ENCODE results near the gene PTPRM.

DNA sequence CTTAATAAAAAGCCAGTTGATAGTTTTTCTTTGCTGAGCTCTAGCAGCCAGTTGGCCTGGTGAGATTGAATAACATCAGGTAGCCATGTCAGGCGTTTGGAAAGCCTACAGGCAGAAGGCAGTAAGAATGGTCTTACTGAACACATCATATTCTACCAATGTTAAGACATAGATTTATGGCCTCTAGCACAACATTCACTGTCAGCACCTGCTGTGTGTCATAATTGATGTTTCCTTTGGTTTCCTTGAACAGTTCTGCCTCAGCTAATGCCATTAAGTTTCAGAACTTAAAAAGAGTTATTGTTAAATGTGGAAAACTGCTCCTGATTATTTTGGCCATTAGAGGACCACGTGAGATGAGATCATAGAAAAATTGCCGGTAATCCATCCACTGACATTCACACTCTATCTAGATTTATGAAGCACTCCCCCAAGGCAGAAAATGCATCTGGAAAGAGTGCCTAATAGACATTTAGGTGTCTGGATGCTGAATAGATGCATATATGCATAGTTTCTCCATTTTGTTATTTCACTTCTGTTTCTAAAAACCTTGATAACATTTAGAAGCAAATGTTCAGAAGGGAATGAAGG lies 434.7 kb downstream of the PTPRM start:
- TF ChIP-seq, protein P1, sequence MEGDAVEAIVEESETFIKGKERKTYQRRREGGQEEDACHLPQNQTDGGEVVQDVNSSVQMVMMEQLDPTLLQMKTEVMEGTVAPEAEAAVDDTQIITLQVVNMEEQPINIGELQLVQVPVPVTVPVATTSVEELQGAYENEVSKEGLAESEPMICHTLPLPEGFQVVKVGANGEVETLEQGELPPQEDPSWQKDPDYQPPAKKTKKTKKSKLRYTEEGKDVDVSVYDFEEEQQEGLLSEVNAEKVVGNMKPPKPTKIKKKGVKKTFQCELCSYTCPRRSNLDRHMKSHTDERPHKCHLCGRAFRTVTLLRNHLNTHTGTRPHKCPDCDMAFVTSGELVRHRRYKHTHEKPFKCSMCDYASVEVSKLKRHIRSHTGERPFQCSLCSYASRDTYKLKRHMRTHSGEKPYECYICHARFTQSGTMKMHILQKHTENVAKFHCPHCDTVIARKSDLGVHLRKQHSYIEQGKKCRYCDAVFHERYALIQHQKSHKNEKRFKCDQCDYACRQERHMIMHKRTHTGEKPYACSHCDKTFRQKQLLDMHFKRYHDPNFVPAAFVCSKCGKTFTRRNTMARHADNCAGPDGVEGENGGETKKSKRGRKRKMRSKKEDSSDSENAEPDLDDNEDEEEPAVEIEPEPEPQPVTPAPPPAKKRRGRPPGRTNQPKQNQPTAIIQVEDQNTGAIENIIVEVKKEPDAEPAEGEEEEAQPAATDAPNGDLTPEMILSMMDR (IDR thresholded peaks at IDR 0.05), result no peak
- TF ChIP-seq TAF1 (IDR thresholded peaks at IDR 0.05; ENCODE audit: borderline replicate concordance, low read depth, low read length), result no peak
- no peak for TF ChIP-seq GABPA (IDR thresholded peaks at IDR 0.05; ENCODE audit: low read depth)
- no peak for TF ChIP-seq POLR2AphosphoS5 (IDR thresholded peaks at IDR 0.05; ENCODE audit: low read depth, low read length)
- TF ChIP-seq EZH2phosphoT487 (IDR thresholded peaks at IDR 0.05; ENCODE audit: borderline replicate concordance, low read depth), result no peak
- TF ChIP-seq, protein P2, sequence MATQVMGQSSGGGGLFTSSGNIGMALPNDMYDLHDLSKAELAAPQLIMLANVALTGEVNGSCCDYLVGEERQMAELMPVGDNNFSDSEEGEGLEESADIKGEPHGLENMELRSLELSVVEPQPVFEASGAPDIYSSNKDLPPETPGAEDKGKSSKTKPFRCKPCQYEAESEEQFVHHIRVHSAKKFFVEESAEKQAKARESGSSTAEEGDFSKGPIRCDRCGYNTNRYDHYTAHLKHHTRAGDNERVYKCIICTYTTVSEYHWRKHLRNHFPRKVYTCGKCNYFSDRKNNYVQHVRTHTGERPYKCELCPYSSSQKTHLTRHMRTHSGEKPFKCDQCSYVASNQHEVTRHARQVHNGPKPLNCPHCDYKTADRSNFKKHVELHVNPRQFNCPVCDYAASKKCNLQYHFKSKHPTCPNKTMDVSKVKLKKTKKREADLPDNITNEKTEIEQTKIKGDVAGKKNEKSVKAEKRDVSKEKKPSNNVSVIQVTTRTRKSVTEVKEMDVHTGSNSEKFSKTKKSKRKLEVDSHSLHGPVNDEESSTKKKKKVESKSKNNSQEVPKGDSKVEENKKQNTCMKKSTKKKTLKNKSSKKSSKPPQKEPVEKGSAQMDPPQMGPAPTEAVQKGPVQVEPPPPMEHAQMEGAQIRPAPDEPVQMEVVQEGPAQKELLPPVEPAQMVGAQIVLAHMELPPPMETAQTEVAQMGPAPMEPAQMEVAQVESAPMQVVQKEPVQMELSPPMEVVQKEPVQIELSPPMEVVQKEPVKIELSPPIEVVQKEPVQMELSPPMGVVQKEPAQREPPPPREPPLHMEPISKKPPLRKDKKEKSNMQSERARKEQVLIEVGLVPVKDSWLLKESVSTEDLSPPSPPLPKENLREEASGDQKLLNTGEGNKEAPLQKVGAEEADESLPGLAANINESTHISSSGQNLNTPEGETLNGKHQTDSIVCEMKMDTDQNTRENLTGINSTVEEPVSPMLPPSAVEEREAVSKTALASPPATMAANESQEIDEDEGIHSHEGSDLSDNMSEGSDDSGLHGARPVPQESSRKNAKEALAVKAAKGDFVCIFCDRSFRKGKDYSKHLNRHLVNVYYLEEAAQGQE (IDR thresholded peaks at IDR 0.05; ENCODE audit: low read depth, low read length), result no peak
- TF ChIP-seq RAD21 (IDR thresholded peaks at IDR 0.05; ENCODE audit: low read length), result no peak
- TF ChIP-seq EP300 (IDR thresholded peaks at IDR 0.05; ENCODE audit: borderline replicate concordance in 1 of 2, low read depth in 1 of 2, low read length in 1 of 2), result no peak
- TF ChIP-seq GATA2 (CRISPR knock-in tag; IDR thresholded peaks at IDR 0.05), result no peak
- no peak for TF ChIP-seq MXI1 (IDR thresholded peaks at IDR 0.05; ENCODE audit: low read depth, low read length)
- TF ChIP-seq, protein P3, sequence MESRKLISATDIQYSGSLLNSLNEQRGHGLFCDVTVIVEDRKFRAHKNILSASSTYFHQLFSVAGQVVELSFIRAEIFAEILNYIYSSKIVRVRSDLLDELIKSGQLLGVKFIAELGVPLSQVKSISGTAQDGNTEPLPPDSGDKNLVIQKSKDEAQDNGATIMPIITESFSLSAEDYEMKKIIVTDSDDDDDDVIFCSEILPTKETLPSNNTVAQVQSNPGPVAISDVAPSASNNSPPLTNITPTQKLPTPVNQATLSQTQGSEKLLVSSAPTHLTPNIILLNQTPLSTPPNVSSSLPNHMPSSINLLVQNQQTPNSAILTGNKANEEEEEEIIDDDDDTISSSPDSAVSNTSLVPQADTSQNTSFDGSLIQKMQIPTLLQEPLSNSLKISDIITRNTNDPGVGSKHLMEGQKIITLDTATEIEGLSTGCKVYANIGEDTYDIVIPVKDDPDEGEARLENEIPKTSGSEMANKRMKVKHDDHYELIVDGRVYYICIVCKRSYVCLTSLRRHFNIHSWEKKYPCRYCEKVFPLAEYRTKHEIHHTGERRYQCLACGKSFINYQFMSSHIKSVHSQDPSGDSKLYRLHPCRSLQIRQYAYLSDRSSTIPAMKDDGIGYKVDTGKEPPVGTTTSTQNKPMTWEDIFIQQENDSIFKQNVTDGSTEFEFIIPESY (IDR thresholded peaks at IDR 0.05; ENCODE audit: borderline replicate concordance, low read depth), result no peak
